CMK (cell line): Measurements from ENCODE around the gene PMFBP1.

Experiments
- DNase-seq: peaks from one replicate; pipeline ENCODE4 v3.0.0-alpha.2; 2010; ENCODE audit warnings: low read depth

The PMFBP1 gene

DNA sequence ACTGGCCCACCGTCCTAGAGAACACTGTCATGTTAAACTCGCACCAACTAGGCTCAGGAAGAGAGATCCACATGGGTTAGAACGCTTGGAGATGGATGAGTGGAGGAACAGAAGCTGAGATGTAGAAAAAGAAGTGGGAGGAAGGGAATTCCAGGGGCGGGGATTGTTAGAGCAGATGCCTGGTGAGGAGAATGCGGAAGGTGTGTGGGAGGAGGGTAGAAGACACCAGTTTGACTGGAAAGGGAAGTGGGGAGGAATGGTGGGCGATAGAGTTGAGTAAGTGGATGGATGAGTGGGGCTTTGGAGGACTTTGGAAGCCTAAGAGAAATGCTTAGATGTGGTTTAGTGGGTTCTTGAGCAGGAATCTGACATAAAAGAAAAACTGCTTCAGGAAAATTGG lies 40.9 kb downstream of the PMFBP1 start:
- no peak for DNase-seq

DNA sequence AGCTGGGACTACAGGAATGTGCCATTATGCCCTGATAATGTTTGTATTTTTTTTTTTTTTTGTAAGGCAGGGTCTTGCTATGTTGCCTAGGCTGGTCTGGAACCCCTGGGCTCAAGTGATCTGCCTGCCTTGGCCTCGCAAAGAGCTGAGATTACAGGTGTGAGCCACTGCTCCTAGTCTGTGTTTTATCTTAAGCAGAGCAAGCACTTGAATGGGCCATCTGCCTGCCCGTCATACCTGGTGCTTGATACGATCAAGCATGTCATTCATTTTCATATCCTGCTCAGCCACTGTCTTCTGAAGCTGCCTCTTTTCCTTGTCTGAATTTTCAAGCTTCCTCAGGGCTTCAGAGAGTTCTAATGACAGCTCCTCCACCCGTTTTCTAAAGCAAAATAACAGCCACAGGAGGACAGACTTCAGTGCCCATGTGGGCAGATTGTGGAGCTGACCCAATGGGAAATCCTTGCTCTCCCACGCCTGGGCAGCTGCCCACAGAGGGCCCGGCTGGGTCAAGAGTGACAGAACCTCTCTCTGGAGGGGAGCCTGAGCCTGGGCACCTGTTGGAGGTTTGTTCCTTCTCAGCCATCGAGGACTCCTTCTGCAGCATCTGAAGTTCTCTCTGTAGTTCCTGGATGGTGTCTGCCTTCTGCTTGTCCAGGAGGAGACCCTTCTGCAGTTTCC lies 41.8 kb downstream of the PMFBP1 start:
- DNase-seq: no peak

DNA sequence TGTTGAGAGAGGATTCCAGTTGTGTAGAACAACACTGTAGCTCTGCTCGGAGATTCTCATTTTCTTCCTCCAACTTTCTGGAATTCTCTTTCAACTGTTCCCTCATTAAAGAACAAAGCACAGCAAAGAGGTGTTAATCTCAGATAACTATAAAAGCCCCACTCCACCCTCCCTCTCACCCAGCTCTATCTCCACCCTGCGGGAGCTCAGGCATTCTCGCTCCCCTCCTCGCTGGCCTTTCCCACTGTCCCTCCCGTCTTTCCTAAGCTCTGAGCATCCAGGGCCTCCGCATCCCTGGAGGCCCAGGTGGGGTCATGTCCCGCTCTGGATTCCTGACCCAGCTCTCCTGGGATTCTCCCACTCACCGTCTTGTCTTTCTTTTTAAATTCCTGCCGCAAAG lies 43.3 kb downstream of the PMFBP1 start:
- no peak for DNase-seq

DNA sequence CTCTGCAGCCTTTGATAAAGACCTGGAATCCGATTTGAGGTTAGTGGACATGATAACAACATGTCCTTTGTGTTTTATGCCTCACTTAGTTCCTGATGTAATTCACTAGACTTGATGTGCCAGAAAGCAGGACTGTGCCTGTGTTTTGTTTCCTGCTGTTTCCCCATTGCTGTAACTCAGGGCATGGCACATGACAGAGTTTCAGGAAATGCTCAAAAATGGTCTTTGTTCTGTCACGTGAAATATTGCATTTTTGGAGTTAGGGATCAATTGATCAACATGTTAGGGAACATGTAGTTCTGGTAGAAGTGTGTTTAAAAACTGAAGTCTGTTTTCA lies 45.6 kb downstream of the PMFBP1 start:
- no peak for DNase-seq

DNA sequence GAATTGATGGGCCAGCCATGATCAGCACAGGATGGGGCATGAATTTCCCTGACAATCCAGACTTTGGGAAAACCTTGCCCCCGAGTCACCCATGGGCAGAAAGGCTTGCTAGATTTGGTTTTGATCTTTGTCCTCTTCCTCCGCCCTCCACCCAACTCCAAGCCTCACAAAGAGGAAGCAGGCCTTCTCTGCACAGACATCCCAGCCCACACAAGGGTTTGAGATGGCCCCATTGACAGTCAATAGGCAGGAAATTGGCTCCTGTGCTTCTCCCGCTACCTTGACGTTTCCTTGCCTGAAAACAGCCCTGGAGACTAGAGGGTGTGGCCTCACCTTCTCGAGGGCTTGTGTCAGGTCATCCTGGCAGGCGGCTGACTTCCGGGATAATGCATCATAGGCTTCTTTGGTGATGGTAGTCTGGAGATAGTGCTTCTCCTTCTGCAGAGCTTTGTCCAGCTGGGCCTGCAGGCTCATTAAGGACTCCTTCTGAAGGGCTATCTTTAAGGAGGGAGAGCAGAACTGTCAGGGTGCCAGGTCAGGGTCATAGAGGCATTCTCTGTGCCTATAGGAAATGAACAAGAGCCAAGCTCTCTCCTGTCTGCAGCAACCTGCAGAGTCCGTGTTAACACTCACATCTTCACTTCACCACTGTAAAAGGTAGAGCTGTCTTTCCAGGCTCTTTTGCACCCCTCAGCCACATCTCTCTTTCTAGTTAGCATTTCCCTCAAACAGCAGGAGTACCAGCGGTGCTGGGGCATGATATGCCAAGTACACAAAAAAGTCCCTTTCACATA lies 46.1 kb downstream of the PMFBP1 start:
- no peak for DNase-seq

DNA sequence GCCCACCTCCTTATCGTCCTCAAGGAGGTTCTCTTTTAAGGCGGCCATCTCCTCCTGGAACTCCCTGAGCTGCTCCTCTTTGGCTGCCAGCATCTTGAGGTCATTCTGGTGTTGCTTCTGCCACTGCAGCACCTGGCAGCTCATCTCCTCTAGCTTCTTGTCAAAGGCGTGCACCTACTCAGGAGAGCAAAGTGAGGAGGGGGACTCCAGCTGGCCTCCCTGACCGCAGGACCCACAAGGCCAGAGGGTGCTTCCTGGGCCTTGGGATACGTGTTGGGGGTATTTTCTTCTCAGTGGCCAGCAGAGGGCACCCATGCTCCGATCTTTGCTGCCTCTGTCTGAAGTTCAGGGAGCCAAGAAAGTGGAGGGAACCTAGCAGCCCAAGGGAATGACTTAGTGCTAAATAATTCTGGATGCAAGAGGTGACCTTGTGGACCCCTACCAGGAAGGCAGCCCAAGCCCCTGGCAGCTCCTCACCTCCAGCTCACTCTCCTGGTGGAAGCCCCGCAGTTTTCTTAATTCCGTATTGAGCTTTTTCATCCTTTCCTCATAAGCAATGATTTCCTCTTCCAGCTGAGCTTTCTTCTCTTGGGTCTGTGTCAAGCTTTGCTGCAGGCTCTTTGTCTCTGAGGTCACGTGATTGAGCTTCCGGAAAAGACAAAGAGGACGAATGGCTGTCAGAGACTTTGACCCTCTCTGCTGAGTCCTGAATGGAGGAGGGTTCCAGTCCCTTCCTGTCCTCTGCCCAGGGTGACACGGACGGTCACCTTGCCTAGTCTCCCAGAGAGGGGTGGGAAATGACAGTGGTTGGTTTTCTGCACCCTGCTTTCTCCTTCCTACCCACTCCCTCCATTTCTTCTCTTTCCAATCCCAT lies 47.0 kb downstream of the PMFBP1 start:
- peak; percentile 49 for DNase-seq

DNA sequence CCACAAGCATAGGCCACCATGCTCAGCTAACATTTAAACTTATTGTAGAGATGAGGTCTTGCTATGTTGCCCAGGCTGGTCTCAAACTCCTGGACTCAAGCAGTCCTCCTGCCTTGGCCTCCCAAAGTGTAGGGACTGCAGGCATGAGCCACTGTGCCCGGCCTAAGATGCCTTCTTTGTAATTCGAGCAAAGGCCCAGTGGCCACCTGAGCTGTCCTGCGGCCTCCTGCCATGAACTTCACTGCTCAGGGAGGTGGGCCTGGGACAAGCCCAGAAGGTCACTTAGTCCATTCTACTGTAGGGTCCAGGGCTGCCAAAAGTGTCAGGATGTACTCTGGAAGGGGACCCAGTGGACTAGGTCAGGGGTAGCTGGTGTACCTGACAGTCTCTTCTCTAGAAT lies 47.8 kb downstream of the PMFBP1 start:
- no peak for DNase-seq

DNA sequence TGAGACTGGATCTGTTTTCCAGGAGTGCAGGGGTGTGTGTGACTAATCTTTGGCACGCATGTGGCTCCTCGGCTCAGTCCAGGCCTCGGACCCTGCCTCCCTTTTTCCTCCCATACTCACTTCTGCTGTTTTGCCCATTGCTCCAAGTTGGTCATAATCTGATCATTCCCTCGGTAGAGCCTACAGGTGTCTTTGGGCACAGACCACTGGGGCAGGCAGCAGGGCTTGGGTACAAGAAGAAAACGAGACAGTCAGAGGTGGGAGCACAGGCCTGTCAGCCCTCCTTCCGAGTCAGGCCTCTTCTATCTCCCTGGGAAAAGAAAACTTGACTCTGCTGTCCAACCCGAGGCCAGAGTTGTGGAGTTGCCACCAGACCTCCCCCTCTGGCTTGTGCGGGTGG lies 48.5 kb downstream of the PMFBP1 start:
- no peak for DNase-seq

DNA sequence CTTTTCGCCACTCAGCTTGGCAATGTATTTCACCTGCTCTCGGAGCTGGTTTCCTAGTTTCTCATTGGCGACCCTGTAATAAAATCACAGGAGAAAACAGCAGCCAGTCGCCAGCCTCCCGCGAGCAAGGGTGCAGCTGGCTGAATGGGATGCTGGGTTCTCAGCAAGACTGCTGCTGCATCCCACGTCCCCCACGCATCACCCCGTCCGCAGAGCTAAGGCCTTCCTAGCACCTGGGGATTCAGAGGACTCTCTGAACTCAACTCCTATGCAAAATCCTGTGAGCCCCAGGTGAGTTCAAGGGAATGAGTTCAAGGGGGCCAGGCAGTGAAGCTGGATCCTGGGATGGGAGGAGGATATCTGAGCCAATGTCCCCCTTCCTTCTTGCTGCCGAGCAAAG lies 49.0 kb downstream of the PMFBP1 start:
- DNase-seq: no peak

DNA sequence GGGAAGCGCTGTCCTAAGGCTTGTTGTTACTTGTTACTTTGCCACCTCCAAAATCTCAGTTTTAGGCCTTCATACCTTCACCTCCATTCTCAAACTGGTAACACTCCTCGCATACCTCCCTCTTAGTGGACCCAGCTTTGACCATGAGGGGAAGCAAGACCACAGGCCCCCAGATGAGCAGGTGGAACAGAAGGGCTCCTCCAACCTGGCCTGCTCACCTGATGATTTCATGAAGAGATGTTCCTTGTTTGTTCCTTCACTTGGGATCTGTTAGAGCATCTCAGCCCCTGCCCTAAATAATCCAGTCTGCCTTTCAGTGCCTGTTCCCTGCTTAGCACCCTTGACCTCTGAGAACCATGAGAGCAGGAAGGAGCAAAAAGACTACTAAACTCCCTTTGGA lies 49.6 kb downstream of the PMFBP1 start:
- no peak for DNase-seq

DNA sequence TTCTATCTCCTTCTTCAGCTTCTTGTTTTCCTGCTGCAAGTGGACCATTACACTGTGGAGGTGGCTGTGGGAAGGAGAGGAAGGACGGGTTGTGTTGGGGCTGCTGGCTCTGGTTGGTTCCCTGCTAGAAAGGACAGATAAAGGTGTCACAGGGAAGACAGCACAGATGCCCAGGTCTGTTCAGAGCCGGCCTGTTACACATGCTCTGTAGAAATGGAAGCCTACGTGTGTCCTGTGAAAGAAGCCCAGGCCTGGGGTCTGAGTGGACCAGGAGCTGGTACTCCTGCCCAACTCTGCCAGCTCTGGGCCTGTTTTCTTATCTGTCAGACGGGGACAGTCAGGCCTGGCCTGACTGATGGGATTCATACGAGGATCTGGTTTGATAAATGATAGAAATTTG lies 51.9 kb downstream of the PMFBP1 start:
- no peak for DNase-seq

DNA sequence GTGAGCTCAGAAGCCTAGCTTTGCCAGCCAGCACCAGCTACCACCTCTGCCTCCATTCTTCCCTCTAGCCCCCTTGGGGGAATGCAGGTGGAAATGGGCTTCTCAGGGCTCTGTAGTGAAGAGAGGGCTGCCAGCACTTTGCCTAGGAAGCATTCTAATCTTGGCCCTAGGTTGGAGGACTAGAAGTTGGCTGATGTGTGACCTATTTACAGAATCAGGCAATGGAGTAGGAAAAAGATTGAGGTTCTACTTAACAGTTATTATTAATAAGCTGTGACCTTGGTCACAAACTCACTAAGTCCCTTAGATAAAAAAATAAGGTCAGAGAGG lies 58.4 kb downstream of the PMFBP1 start:
- no peak for DNase-seq

DNA sequence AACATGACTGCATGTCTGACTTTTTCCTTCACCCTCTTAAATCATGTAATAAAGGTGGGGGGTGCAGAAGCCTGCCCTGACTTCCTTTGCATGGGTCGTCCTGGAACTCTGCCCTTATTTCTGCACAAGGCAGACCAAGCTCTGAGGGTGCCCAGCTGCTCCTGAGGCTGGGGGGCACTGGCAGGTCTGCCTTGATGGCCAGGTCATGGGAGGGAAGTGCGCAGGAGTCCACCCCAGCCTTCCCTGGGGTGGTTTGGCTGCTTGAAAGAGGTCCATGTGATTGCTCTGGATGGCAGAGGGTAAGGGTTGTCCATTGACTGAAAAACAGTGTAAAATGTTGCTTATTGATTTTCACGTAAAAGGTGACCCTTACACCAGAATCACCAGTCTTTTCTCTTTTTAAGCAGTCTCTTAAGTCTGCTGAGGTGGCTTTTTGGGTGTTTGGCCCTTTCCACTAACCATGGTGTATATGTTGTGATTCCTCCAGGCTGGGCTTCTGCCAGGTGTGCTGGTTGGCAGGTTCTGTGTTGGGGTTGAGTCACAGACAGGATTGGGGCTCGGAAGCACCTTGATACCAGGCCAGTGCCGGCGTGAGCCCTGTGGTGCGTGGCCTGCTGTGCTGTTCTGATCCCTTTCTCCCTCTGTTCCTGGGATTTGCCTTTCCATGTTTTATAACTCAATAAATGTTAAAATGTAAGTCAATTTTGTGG lies 58.9 kb downstream of the PMFBP1 start:
- no peak for DNase-seq

DNA sequence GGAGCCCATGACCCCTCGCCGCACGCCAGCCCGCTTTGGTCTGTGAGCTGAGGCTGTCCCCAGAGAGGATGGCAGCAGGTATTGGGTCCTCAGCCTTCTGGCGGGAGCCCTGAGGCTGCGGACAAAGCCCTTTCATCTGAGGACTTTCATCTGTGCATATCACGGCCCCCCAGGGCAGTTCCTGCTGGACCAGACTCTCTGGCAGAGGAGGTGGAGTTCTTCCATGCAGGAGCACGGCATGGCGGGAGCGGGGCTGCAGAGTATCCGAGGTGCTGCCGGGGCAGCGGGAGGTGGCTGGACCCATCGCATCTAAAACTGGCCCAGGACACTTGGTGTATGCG lies 59.5 kb downstream of the PMFBP1 start:
- no peak for DNase-seq

DNA sequence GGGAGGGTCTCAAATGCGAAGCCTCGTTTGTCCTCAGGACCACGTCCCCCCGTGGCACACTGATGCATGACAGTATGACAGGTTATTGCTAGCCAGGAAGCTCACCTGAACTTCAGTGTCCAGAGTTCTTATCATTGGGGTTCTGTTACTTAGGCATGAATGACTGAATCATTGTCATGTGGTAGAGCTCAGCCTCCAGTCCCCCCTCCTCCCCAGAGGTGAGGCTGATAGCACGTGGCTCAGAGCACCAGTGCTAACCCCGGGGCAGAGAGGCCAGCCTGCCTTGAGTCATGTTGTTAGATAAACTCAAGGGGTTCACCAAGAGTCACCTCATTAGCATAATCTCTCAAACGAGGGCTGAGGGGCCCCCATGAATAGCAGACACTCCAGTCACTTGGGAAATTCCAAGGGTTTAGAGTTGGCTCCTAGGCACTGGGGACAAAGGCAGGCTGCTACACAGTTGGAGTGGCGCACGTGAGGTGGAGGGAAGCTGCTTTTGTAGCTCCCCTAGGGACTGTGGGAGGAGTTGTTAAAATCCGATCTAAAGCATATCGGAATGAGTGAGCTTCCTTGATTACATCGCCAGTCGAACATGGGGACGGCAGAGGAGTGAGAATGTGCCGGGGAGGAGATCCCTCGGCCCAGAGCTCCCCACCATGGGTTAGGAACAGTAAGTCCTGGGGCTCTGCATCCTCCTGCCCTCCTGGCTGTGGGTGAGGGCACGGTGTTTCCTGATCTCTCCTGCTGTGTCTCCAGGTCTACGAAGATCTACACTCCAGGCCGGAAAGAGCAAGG lies 60.1 kb downstream of the PMFBP1 start:
- no peak for DNase-seq

DNA sequence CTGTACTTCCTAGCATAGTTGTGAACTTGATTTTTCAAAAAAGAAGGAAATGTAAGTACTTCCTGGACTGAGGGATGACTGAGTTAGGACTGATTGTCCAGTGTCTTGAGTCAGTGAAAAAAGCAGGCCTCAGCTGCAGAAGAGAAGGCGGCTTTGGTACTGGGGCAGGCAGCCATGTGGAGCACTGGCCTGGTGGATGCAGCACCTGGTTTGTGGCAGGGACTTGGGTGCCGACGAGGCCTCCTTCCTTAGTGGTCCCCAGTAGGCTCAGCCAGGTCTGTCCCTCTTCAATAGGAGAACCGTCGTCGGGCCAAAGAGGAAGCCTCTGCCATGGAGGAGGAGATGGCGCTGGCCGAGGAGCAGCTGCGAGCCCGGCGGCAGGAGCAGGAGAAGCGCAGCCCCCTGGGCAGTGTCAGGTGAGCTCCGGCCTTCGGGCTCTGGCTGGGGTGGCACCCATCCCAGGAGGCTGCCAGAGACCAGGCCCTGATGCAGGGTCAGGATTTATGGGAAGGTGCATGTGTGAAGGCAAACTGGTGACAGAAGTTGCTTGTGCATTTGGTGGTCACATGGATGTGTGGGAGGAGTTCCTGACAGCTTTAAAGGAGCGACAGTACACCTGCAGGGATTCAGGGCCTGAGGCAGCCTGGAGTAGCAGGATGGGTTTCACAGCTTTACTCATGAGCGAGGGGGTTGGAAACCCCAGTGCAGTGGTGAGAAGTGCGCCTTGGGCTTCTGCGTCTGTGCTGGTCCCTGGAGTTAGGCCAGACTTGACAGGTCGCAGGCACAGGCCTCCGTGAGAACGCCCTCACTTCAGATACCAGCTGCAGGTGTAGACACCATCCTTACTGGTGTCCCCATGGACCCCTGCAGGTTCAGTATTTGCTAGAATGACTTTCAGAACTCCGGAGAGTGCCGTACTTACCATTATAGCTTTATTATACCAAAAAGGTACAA lies 61.0 kb downstream of the PMFBP1 start:
- no peak for DNase-seq

DNA sequence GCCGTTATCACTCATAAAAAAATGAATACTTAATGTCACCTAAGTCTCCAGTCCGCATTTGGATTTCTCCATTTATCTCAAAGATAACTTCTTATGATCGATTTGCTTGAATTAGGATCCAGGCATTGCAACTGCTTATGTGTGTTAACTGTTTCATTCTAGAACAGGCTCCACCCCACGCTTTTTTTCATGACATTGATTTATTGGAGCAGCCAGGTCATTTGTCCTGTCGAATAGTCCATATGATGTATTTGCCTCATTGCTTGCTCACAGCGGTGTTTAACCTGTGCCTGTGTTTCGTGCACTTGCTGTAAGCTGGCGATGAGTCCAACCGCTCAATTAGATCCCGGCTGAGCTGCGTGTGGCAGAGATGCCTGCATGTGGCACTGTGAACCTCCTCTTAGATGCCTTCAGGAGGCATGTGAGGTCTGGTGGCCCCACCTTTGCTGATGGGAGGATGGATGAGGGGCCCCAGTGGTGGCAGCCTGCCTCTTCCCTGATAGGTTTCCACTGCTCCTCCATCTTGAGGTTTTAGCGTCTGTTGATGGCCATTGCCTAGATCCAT lies 61.9 kb downstream of the PMFBP1 start:
- no peak for DNase-seq

DNA sequence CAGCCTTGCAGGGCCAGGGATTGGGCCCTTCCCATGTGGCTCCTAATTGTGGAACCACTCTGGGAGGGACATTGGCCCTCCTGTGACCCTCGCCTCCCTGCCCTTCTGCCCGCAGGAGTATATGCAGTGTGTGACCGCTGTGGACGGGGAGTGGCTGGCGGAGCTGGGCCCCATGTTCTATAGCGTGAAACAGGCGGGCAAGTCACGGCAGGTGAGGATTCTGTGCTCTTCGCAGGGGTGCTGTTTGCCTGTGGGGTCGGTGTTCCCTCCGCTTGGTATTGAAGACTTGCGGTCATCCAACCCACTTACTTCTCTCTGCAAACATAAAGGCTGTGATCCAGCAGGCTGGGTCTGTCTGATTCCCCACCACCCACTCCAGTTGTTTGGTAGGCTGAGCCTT lies 62.7 kb downstream of the PMFBP1 start:
- DNase-seq: no peak

DNA sequence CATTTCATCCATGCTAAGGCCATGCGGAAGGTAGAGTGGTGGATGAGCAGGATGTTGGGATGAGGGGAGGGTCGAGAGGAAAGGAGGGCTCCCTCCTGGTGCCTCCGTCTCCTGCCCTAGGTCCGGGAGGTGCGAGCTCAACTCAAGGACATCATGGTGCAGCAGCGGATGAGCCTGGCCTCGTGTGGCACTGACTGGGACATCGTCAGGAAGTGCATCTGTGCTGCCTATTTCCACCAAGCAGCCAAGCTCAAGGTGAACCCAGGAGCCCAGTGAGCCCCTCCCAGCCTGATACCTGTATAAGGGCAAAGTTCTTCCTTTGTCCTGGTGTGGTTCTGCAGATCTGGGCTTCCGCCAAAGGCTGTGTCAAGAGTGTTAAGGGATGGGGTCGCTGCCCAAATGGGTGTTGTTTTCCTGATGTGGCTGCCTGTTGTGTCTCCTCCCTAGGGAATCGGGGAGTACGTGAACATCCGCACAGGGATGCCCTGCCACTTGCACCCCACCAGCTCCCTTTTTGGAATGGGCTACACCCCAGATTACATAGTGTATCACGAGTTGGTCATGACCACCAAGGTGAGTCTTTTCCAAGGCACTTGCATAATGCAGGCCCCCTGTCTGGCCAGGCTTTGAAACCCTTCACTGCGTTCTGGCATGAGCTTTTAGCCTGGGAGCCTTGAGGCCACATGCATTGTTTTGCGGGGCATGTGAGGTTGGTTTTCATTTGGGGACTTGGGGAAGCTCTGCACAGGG lies 63.4 kb downstream of the PMFBP1 start:
- DNase-seq: no peak

DNA sequence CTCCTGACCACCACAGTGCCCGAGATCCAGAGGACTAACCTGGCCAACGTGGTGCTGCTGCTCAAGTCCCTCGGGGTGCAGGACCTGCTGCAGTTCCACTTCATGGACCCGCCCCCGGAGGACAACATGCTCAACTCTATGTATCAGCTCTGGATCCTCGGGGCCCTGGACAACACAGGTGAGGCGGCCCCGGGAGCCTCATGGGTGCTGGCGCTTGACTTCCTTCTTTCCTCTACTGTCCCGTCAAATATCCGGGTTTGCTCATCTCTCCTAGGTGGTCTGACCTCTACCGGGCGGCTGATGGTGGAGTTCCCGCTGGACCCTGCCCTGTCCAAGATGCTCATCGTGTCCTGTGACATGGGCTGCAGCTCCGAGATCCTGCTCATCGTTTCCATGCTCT lies 64.6 kb downstream of the PMFBP1 start:
- no peak for DNase-seq
